ENCODE measurements around the gene PCBP4. TPM values are rescaled to one million over a fixed set of nuclear protein-coding genes. Genes with fewer than 3 reads are reported as not detected.

PCBP4 gene
- total RNA-seq, 1 donor from 2014 or later: 120 TPM

- no peak for TF ChIP-seq CTCF (conservative IDR thresholded peaks at IDR 0.05; ENCODE audit: low read depth, low read length)
- no peak for DNase-seq (ENCODE audit: low read depth)
- peak within 1 kb of the TSS; percentile 44 for H3K4me3 ChIP-seq (ENCODE audit: low read depth, low read length)
These were observed 11.9 kb downstream of the PCBP4 start, which contains the start of gene GPR62 for GRCh38 chr3:51955175-51955892. Gene GPR62, plus strand, starts transcription at chr3:51955381. Its CDS starts 272 bp downstream, at chr3:51955653.

- no peak for DNase-seq (ENCODE audit: low read depth)
- no peak for TF ChIP-seq CTCF (conservative IDR thresholded peaks at IDR 0.05; ENCODE audit: low read depth, low read length)
- H3K4me3 ChIP-seq (ENCODE audit: low read depth, low read length): no peak overlapping the region
These were observed 12.5 kb downstream of the PCBP4 start for GRCh38 chr3:51954713-51955112.

- DNase-seq (ENCODE audit: low read depth): no peak
- no peak for TF ChIP-seq CTCF (conservative IDR thresholded peaks at IDR 0.05; ENCODE audit: low read depth, low read length)
- H3K4me3 ChIP-seq (ENCODE audit: low read depth, low read length): no peak overlapping the region
These were observed 13.1 kb downstream of the PCBP4 start for GRCh38 chr3:51954105-51954504.

- TF ChIP-seq CTCF (conservative IDR thresholded peaks at IDR 0.05; ENCODE audit: low read depth, low read length): no peak
These were observed 13.8 kb downstream of the PCBP4 start for GRCh38 chr3:51953445-51953844.

GRCh38 chr3:51950899-51951298 lies 16.4 kb downstream of the PCBP4 start:
- no peak overlapping the region for H3K4me3 ChIP-seq (ENCODE audit: low read depth, low read length)
- TF ChIP-seq CTCF (conservative IDR thresholded peaks at IDR 0.05; ENCODE audit: low read depth, low read length): no peak
- DNase-seq (ENCODE audit: low read depth): no peak

More at GRCh38 chr3:51953445-51953844, 13.8 kb downstream of the PCBP4 start:
- H3K4me3 ChIP-seq (ENCODE audit: low read depth, low read length): no peak overlapping the region
- no peak for DNase-seq (ENCODE audit: low read depth)

GRCh38 chr3:51949121-51949520 lies 18.1 kb downstream of the PCBP4 start:
- H3K4me3 ChIP-seq (ENCODE audit: low read depth, low read length): no peak overlapping the region
- DNase-seq (ENCODE audit: low read depth): no peak
- no peak for TF ChIP-seq CTCF (conservative IDR thresholded peaks at IDR 0.05; ENCODE audit: low read depth, low read length)

Measured in epithelial cell of proximal tubule (primary cell).